ENCODE results near the gene ITGB5.

Gene ITGB5

GRCh38 chr3:124823206-124823605 is 64.0 kb downstream of the ITGB5 start:
- TF ChIP-seq CTCF (conservative IDR thresholded peaks at IDR 0.05; ENCODE audit: low read depth, low read length) = no peak
- H3K4me3 ChIP-seq (ENCODE audit: low read depth, low read length) = no peak overlapping the region
- no peak for DNase-seq (ENCODE audit: low read depth)

- TF ChIP-seq CTCF (conservative IDR thresholded peaks at IDR 0.05; ENCODE audit: low read depth, low read length) = no peak
- no peak for DNase-seq (ENCODE audit: low read depth)
- H3K4me3 ChIP-seq (ENCODE audit: low read depth, low read length) = no peak overlapping the region
These were observed 65.8 kb downstream of the ITGB5 start for GRCh38 chr3:124821356-124821755.

GRCh38 chr3:124818398-124819091 is 68.6 kb downstream of the ITGB5 start:
- no peak for TF ChIP-seq CTCF (conservative IDR thresholded peaks at IDR 0.05; ENCODE audit: low read depth, low read length)
- H3K4me3 ChIP-seq (ENCODE audit: low read depth, low read length) = no peak overlapping the region
- peak; percentile 82 for DNase-seq (ENCODE audit: low read depth)

GRCh38 chr3:124817079-124817478 is 70.1 kb downstream of the ITGB5 start:
- no peak overlapping the region for H3K4me3 ChIP-seq (ENCODE audit: low read depth, low read length)
- no peak for TF ChIP-seq CTCF (conservative IDR thresholded peaks at IDR 0.05; ENCODE audit: low read depth, low read length)
- no peak for DNase-seq (ENCODE audit: low read depth)

GRCh38 chr3:124816206-124816605 is 71.0 kb downstream of the ITGB5 start:
- DNase-seq (ENCODE audit: low read depth) = no peak
- no peak overlapping the region for H3K4me3 ChIP-seq (ENCODE audit: low read depth, low read length)
- no peak for TF ChIP-seq CTCF (conservative IDR thresholded peaks at IDR 0.05; ENCODE audit: low read depth, low read length)

GRCh38 chr3:124815781-124816180 is 71.4 kb downstream of the ITGB5 start:
- no peak overlapping the region for H3K4me3 ChIP-seq (ENCODE audit: low read depth, low read length)
- no peak for DNase-seq (ENCODE audit: low read depth)
- TF ChIP-seq CTCF (conservative IDR thresholded peaks at IDR 0.05; ENCODE audit: low read depth, low read length) = no peak

Data from choroid plexus epithelial cell (primary cell).